IMR-90 (cell line): ENCODE data around the gene RAP1GAP. TPM values are rescaled to one million over a fixed set of nuclear protein-coding genes. Genes with fewer than 3 reads are reported as not detected.
A peak's percentile ranks its signal among the peaks of the same experiment; 100 is the strongest.

Source experiments
- ATAC-seq: fragments of 200-7000 bp; cut with Tn5 transposase; 2 replicates; pipeline ENCODE4 v1.9.1; 2020; ENCODE audit warnings: low read depth, mild to moderate bottlenecking, moderate library complexity
- BruUV-seq: library from RNA; stranded (reverse); fragments of 400-500 nt; replicated peaks from 2 replicates; lab custom pipeline; 2021; lab: Mats Ljungman, UMichigan
- CTCF ChIA-PET: fragments of 300-600 bp; formaldehyde crosslinking; extraction: SDS; loops from one replicate; lab custom pipeline; 2021; ENCODE audit warnings: antibody characterized with exemption; lab: Yijun Ruan, JAX
- POLR2A ChIA-PET: fragments of 300-600 bp; sonication (Branson Sonifier 250); formaldehyde crosslinking; loops from one replicate; lab custom pipeline; 2022; ENCODE audit warnings: antibody characterized with exemption; ENCODE audit not compliant: unreplicated experiment; lab: Charles Lee
- DNase-seq: peaks from one replicate; pipeline ENCODE4 v3.0.0; 2013
- H2AFZ ChIP-seq: replicated peaks from 2 replicates; pipeline ENCODE3; 2013; ENCODE audit warnings: low read length, mild to moderate bottlenecking; ENCODE audit not compliant: poor library complexity
- H2AK5ac ChIP-seq: 2 replicates; pipeline ENCODE4 v1.6.1; 2013; ENCODE audit warnings: low read depth, low read length, inconsistent platforms
- H2AK9ac ChIP-seq: replicated peaks from 2 replicates; pipeline ENCODE3; 2013; ENCODE audit warnings: mild to moderate bottlenecking, low read depth, low read length, moderate library complexity; ENCODE audit not compliant: poor library complexity
- H2BK120ac ChIP-seq: 2 replicates; pipeline ENCODE4 v1.6.1; 2013; ENCODE audit warnings: low read depth, low read length, inconsistent platforms
- H2BK15ac ChIP-seq: 3 replicates; pipeline ENCODE4 v1.6.1; 2013; ENCODE audit warnings: low read depth, low read length, inconsistent platforms
- H2BK20ac ChIP-seq: 2 replicates; pipeline ENCODE4 v1.6.1; 2013; ENCODE audit warnings: low read depth, mild to moderate bottlenecking, inconsistent platforms, low read length, moderate library complexity
- H2BK5ac ChIP-seq: 2 replicates; pipeline ENCODE4 v1.6.1; 2013; ENCODE audit warnings: mild to moderate bottlenecking, low read depth, low read length, inconsistent platforms; ENCODE audit not compliant: poor library complexity, severe bottlenecking
- H3K14ac ChIP-seq: replicated peaks from 2 replicates; pipeline ENCODE4 v1.6.1; 2013; ENCODE audit warnings: low read depth, low read length, inconsistent platforms
- H3K18ac ChIP-seq: 2 replicates; pipeline ENCODE4 v1.6.1; 2013; ENCODE audit warnings: low read depth, low read length, control low read depth
- H3K23ac ChIP-seq: 2 replicates; pipeline ENCODE4 v1.6.1; 2013; ENCODE audit warnings: low read depth, low read length, inconsistent platforms
- H3K27ac ChIP-seq: 2 replicates; pipeline ENCODE4 v1.5.1; 2013; ENCODE audit warnings: mild to moderate bottlenecking, control low read depth, low read length; ENCODE audit not compliant: insufficient read depth
- H3K27me3 ChIP-seq: 2 replicates; pipeline ENCODE4 v1.6.1; 2013; ENCODE audit warnings: low read length; ENCODE audit not compliant: control insufficient read depth, insufficient read depth
- H3K36me3 ChIP-seq: 2 replicates; pipeline ENCODE4 v1.6.1; 2013; ENCODE audit warnings: low read length, mixed read lengths; ENCODE audit not compliant: control insufficient read depth, insufficient read depth
- H3K4ac ChIP-seq: 2 replicates; pipeline ENCODE4 v1.6.1; 2013; ENCODE audit warnings: low read depth, low read length, inconsistent platforms
- H3K4me1 ChIP-seq: 2 replicates; pipeline ENCODE4 v1.6.1; 2013; ENCODE audit warnings: low read length, mixed read lengths; ENCODE audit not compliant: control insufficient read depth, insufficient read depth
- H3K4me2 ChIP-seq: 2 replicates; pipeline ENCODE4 v1.6.1; 2013; ENCODE audit warnings: low read depth, mild to moderate bottlenecking, control low read depth, low read length, moderate library complexity
- H3K4me3 ChIP-seq: 2 replicates; pipeline ENCODE4 v1.5.1; 2013; ENCODE audit warnings: low read depth, mild to moderate bottlenecking, control low read depth, low read length, moderate library complexity; ENCODE audit not compliant: insufficient read depth
- H3K56ac ChIP-seq: 2 replicates; pipeline ENCODE4 v1.6.1; 2013; ENCODE audit warnings: low read length, inconsistent platforms; ENCODE audit not compliant: insufficient read depth; ENCODE audit errors: extremely low read depth
- H3K79me1 ChIP-seq, 2 experiments: 2 replicates each; pipeline ENCODE4 v1.6.1; 2013; ENCODE audit warnings: low read length in 2 of 2, inconsistent platforms in 1 of 2, low read depth in 1 of 2
- H3K9ac ChIP-seq: 2 replicates; pipeline ENCODE4 v1.6.1; 2013; ENCODE audit warnings: low read depth, low read length, control low read depth
- H3K9me1 ChIP-seq: 2 replicates; pipeline ENCODE4 v1.6.1; 2013; ENCODE audit warnings: low read length, inconsistent platforms; ENCODE audit not compliant: insufficient read depth
- H3K9me3 ChIP-seq: 2 replicates; pipeline ENCODE4 v1.6.1; 2013; ENCODE audit warnings: low read length; ENCODE audit not compliant: control insufficient read depth, insufficient read depth
- H4K20me1 ChIP-seq: 2 replicates; pipeline ENCODE4 v1.6.1; 2013; ENCODE audit warnings: low read length, inconsistent platforms; ENCODE audit not compliant: insufficient read depth
- H4K5ac ChIP-seq: 2 replicates; pipeline ENCODE4 v1.6.1; 2013; ENCODE audit warnings: mild to moderate bottlenecking, low read depth, low read length, control low read depth
- H4K8ac ChIP-seq, 2 experiments: 2 replicates each; pipeline ENCODE4 v1.6.1; 2013; ENCODE audit warnings: low read depth in 2 of 2, low read length in 2 of 2, control low read depth in 1 of 2, inconsistent platforms in 1 of 2
- H4K91ac ChIP-seq: 2 replicates; pipeline ENCODE4 v1.6.1; 2013; ENCODE audit warnings: low read depth, low read length, inconsistent platforms; ENCODE audit not compliant: insufficient read depth
- BHLHE40 ChIP-seq: fragments of 150-350 bp; IDR thresholded peaks from 2 replicates; pipeline ENCODE4 v1.6.1; 2016; ENCODE audit warnings: mild to moderate bottlenecking, low read depth, low read length
- FOS ChIP-seq: fragments of 150-350 bp; IDR thresholded peaks from 2 replicates; pipeline ENCODE4 v1.6.1; 2016; ENCODE audit warnings: low read depth, low read length
- NFE2L2 ChIP-seq: fragments of 150-350 bp; IDR thresholded peaks from 2 replicates; pipeline ENCODE4 v1.6.1; 2016; ENCODE audit warnings: low read depth, mild to moderate bottlenecking, low read length
- RCOR1 ChIP-seq: IDR thresholded peaks from 2 replicates; pipeline ENCODE4 v1.6.1; 2012; ENCODE audit warnings: mild to moderate bottlenecking, low read length, improper control_type of control experiment; ENCODE audit not compliant: insufficient replicate concordance
- RFX5 ChIP-seq: IDR thresholded peaks from 2 replicates; pipeline ENCODE4 v1.8.0; 2012; ENCODE audit warnings: low read depth, mild to moderate bottlenecking, low read length, moderate library complexity
- USF2 ChIP-seq: fragments of 150-350 bp; IDR thresholded peaks from 2 replicates; pipeline ENCODE4 v1.6.1; 2017; ENCODE audit warnings: mild to moderate bottlenecking, antibody characterized with exemption, low read length, low read depth
- WGBS, 2 experiments: methylation state at CpG; one replicate each; pipeline versions ENCODE4 v1.1.5 to v1.1.7; 2013; ENCODE audit warnings: missing lambda C conversion rate in 2 of 2; ENCODE audit not compliant: insufficient read length in 1 of 2; ENCODE audit errors: extremely low coverage in 2 of 2; 5-methylcytosine and 5-hydroxymethylcytosine counted together
- dilution Hi-C: fragments of 300-500 bp; cut with HindIII; formaldehyde crosslinking; loops from one replicate; pipeline ENCODE4 v1.14.3; 2018; ENCODE audit warnings: low sequenced_read_pairs; ENCODE audit not compliant: unreplicated experiment
- in situ Hi-C: fragments of 300-500 bp; cut with MboI; formaldehyde crosslinking; loops from 3 replicates; pipeline ENCODE4 v1.14.3; 2019; ENCODE audit warnings: low sequenced_read_pairs, inconsistent platforms, mixed read lengths
- intact Hi-C: fragments of 100-400 bp; cut with micrococcal nuclease; formaldehyde crosslinking; loops from 2 replicates; pipeline ENCODE4 v1.10.0; 2022
- polyA plus RNA-seq, 3 experiments: library from polyadenylated mRNA; depleted of rRNA; stranded (reverse); fragments of >200 nt; gene quantifications; 2 replicates each; pipeline ENCODE4 v1.2.3, GENCODE V29; 2012; ENCODE audit warnings: low replicate concordance in 1 of 3
- total RNA-seq: library from RNA; depleted of rRNA; stranded (reverse); fragments of >200 nt; gene quantifications from 2 replicates; pipeline ENCODE4 v1.2.3, GENCODE V29; 2012
- TF ChIP-seq, protein P1 (sequence below): conservative IDR thresholded peaks from 2 replicates; pipeline ENCODE4 v1.5.1; 2012; ENCODE audit warnings: mild to moderate bottlenecking, low read depth, low read length, improper control_type of control experiment

RAP1GAP gene
- total and polyA plus RNA-seq, 2 of the 4 experiments (the other 2 are of a cell fraction): under 0.01 to 0.10 TPM

- WGBS, 2 experiments: 42% methylated on average over 2 of the region's 10 CpGs; no CpG with 5 or more reads in 1 of the 2 experiments
- ChIA-PET CTCF (no interaction called here), POLR2A (no interaction called here)
- no peak overlapping the region for H2BK20ac ChIP-seq
- no peak overlapping the region for H3K14ac ChIP-seq
- H3K27me3 ChIP-seq: peaks cover 33% of the 10 kb centered on the region
- no peak overlapping the region for H4K5ac ChIP-seq
- no peak overlapping the region for H2BK5ac ChIP-seq
- no peak overlapping the region for H2BK120ac ChIP-seq
- no peak overlapping the region for H2AK9ac ChIP-seq
- H4K91ac ChIP-seq: no peak overlapping the region
- no peak overlapping the region for H3K27ac ChIP-seq
- intact Hi-C loops (no loop called here), dilution Hi-C loops (no loop called here), in situ Hi-C loops (no loop called here)
- no peaks in the 10 kb centered on the region for H3K79me1 ChIP-seq
- H3K9ac ChIP-seq: no peak overlapping the region
- no peak overlapping the region for H3K18ac ChIP-seq
- no TSS peak for BruUV-seq
- H2BK15ac ChIP-seq: no peak overlapping the region
- no peak overlapping the region for H3K23ac ChIP-seq
- peak overlapping the region; percentile 58 for H2AFZ ChIP-seq
- H3K9me1 ChIP-seq: peaks cover 8% of the 10 kb centered on the region; the same call in 1 of the 2 replicates
- H3K36me3 ChIP-seq: no peaks in the 10 kb centered on the region
- ATAC-seq: peak; percentile 63
- H3K4ac ChIP-seq: no peak overlapping the region
- no peak overlapping the region for H4K8ac ChIP-seq
- H2AK5ac ChIP-seq: no peak overlapping the region
- peaks cover 5% of the 10 kb centered on the region; the same call in 1 of the 2 replicates for H3K4me1 ChIP-seq
- H3K4me2 ChIP-seq: peak overlapping the region; percentile 3; the same call in 1 of the 2 replicates
- H3K56ac ChIP-seq: no peak overlapping the region
- no peaks in the 10 kb centered on the region for H3K9me3 ChIP-seq
- TF ChIP-seq RCOR1: peak; percentile 76
- TF ChIP-seq, protein P1, sequence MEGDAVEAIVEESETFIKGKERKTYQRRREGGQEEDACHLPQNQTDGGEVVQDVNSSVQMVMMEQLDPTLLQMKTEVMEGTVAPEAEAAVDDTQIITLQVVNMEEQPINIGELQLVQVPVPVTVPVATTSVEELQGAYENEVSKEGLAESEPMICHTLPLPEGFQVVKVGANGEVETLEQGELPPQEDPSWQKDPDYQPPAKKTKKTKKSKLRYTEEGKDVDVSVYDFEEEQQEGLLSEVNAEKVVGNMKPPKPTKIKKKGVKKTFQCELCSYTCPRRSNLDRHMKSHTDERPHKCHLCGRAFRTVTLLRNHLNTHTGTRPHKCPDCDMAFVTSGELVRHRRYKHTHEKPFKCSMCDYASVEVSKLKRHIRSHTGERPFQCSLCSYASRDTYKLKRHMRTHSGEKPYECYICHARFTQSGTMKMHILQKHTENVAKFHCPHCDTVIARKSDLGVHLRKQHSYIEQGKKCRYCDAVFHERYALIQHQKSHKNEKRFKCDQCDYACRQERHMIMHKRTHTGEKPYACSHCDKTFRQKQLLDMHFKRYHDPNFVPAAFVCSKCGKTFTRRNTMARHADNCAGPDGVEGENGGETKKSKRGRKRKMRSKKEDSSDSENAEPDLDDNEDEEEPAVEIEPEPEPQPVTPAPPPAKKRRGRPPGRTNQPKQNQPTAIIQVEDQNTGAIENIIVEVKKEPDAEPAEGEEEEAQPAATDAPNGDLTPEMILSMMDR: no peak
- TF ChIP-seq FOS: peak; percentile 96
- no peak for TF ChIP-seq RFX5
- TF ChIP-seq NFE2L2: peak; percentile 93
- peak; percentile 36; the same call in 1 of the 2 replicates for TF ChIP-seq USF2
- peak; percentile 81 for TF ChIP-seq BHLHE40
- no peak overlapping the region for H3K4me3 ChIP-seq
- peak; percentile 73 for DNase-seq
- 0 out of 2 replicates have a peak, but pooled peaks cover 5% of the 10 kb centered on the region for H4K20me1 ChIP-seq
Observed at GRCh38 chr1:21638531-21639341, 30.4 kb downstream of the RAP1GAP start.
